Central memory CD8-positive, alpha-beta T cell (primary cell): ENCODE measurements around the gene KLHL14.
"Not testable (repeated sequence)": the region's sequence is repeated elsewhere in the genome, so short reads cannot be mapped to it uniquely, and the experiment has no call there.

Experiments
- ATAC-seq: fragments of 150-1000 bp; cut with Tn5 transposase; replicated peaks from 2 replicates; pipeline ENCODE4 v1.10.0; 2022; ENCODE audit warnings: mild to moderate bottlenecking, moderate FRiP score, moderate number of reproducible peaks; ENCODE audit not compliant: poor library complexity, severe bottlenecking; ENCODE audit errors: extremely low read depth
- DNase-seq, 2 donors: peaks; one replicate each; pipeline ENCODE4 v3.0.0; 2021; ENCODE audit warnings: low spot score in 2 of 2
- H3K27ac Mint-ChIP-seq: one replicate; pipeline ENCODE4 v1.8.0; 2022; ENCODE audit warnings: low read depth, mild to moderate bottlenecking, moderate library complexity, mixed read lengths
- H3K27me3 Mint-ChIP-seq: one replicate; pipeline ENCODE4 v1.8.0; 2022; ENCODE audit warnings: mixed read lengths
- H3K36me3 Mint-ChIP-seq: one replicate; pipeline ENCODE4 v1.8.0; 2022; ENCODE audit warnings: mild to moderate bottlenecking, moderate library complexity, mixed read lengths; ENCODE audit not compliant: insufficient read depth
- H3K4me1 Mint-ChIP-seq: one replicate; pipeline ENCODE4 v1.8.0; 2022; ENCODE audit warnings: mixed read lengths
- H3K4me3 Mint-ChIP-seq: one replicate; pipeline ENCODE4 v1.8.0; 2022; ENCODE audit warnings: mild to moderate bottlenecking, moderate library complexity, mixed read lengths
- H3K9me3 Mint-ChIP-seq: one replicate; pipeline ENCODE4 v1.8.0; 2022; ENCODE audit warnings: mixed read lengths

The KLHL14 gene

GRCh38 chr18:32772581-32773381 is at the start of gene KLHL14:
Gene KLHL14 (minus strand): TSS chr18:32773023. CDS start chr18:32770591, 2,432 bp downstream.
- DNase-seq (no peak), ATAC-seq (no peak)
- Mint-ChIP-seq H3K27ac (no peak within 1 kb of the TSS), H3K36me3 (no peaks in the 10 kb centered on the region), H3K4me1 (peaks cover 6% of the 10 kb centered on the region), H3K4me3 (peak within 1 kb of the TSS; percentile 54), H3K9me3 (no peaks in the 10 kb centered on the region), H3K27me3 (peaks cover 66% of the 10 kb centered on the region)

- Mint-ChIP-seq H3K27ac (no peak overlapping the region), H3K4me1 (no peaks in the 10 kb centered on the region), H3K9me3 (peaks cover 6% of the 10 kb centered on the region), H3K4me3 (no peak overlapping the region), H3K27me3 (no peaks in the 10 kb centered on the region), H3K36me3 (no peaks in the 10 kb centered on the region)
- ATAC-seq, result no peak
- DNase-seq, result no peak
Observed at GRCh38 chr18:32822197-32822596, 49.4 kb upstream of the KLHL14 start.

- no peak overlapping the region for H3K27ac Mint-ChIP-seq
- ATAC-seq (no peak), DNase-seq (no peak)
- no peaks in the 10 kb centered on the region for H3K27me3 Mint-ChIP-seq
- peaks cover 6% of the 10 kb centered on the region for H3K9me3 Mint-ChIP-seq
- H3K4me1 Mint-ChIP-seq, result no peaks in the 10 kb centered on the region
- H3K4me3 Mint-ChIP-seq, result no peak overlapping the region
- no peaks in the 10 kb centered on the region for H3K36me3 Mint-ChIP-seq
Observed at GRCh38 chr18:32815881-32816280, 43.1 kb upstream of the KLHL14 start.

- Mint-ChIP-seq H3K27me3 (no peaks in the 10 kb centered on the region), H3K27ac (no peak overlapping the region), H3K4me3 (no peak overlapping the region), H3K9me3 (peaks cover 11% of the 10 kb centered on the region), H3K36me3 (no peaks in the 10 kb centered on the region), H3K4me1 (no peaks in the 10 kb centered on the region)
- ATAC-seq (no peak), DNase-seq (no peak)
Observed at GRCh38 chr18:32812342-32812741, 39.5 kb upstream of the KLHL14 start.

GRCh38 chr18:32810314-32810713 is 37.5 kb upstream of the KLHL14 start:
- ATAC-seq, result no peak
- Mint-ChIP-seq H3K9me3 (peaks cover 11% of the 10 kb centered on the region), H3K4me1 (no peaks in the 10 kb centered on the region), H3K27me3 (no peaks in the 10 kb centered on the region), H3K4me3 (no peak overlapping the region), H3K27ac (no peak overlapping the region), H3K36me3 (no peaks in the 10 kb centered on the region)
- DNase-seq, result no peak

GRCh38 chr18:32805354-32805753 is 32.5 kb upstream of the KLHL14 start:
- no peak overlapping the region for H3K4me3 Mint-ChIP-seq
- H3K36me3 Mint-ChIP-seq, result no peaks in the 10 kb centered on the region
- DNase-seq (no peak), ATAC-seq (no peak)
- no peak overlapping the region for H3K27ac Mint-ChIP-seq
- H3K27me3 Mint-ChIP-seq, result no peaks in the 10 kb centered on the region
- H3K4me1 Mint-ChIP-seq, result no peaks in the 10 kb centered on the region
- H3K9me3 Mint-ChIP-seq, result peaks cover 6% of the 10 kb centered on the region

- no peak overlapping the region for H3K4me3 Mint-ChIP-seq
- H3K27ac Mint-ChIP-seq, result no peak overlapping the region
- no peak for ATAC-seq
Observed at GRCh38 chr18:32804134-32804888, 31.5 kb upstream of the KLHL14 start.

GRCh38 chr18:32803568-32803967 is 30.7 kb upstream of the KLHL14 start:
- Mint-ChIP-seq H3K4me1 (no peaks in the 10 kb centered on the region), H3K36me3 (no peaks in the 10 kb centered on the region), H3K4me3 (no peak overlapping the region), H3K27ac (no peak overlapping the region), H3K27me3 (no peaks in the 10 kb centered on the region), H3K9me3 (no peaks in the 10 kb centered on the region)
- DNase-seq (no peak), ATAC-seq (peak; percentile 43)

More at GRCh38 chr18:32804134-32804888, 31.5 kb upstream of the KLHL14 start:
- Mint-ChIP-seq H3K27me3 (no peaks in the 10 kb centered on the region), H3K4me1 (no peaks in the 10 kb centered on the region), H3K9me3 (peaks cover 4% of the 10 kb centered on the region), H3K36me3 (no peaks in the 10 kb centered on the region)
- DNase-seq, result no peak

- Mint-ChIP-seq H3K9me3 (no peaks in the 10 kb centered on the region), H3K27ac (no peak overlapping the region), H3K36me3 (no peaks in the 10 kb centered on the region), H3K4me1 (no peaks in the 10 kb centered on the region), H3K27me3 (no peaks in the 10 kb centered on the region), H3K4me3 (no peak overlapping the region)
- ATAC-seq (no peak), DNase-seq (no peak)
Observed at GRCh38 chr18:32802591-32803451, 30.0 kb upstream of the KLHL14 start.

GRCh38 chr18:32801228-32801627 is 28.4 kb upstream of the KLHL14 start:
- Mint-ChIP-seq H3K4me3 (no peak overlapping the region), H3K4me1 (no peaks in the 10 kb centered on the region), H3K9me3 (no peaks in the 10 kb centered on the region), H3K36me3 (no peaks in the 10 kb centered on the region), H3K27me3 (peaks cover 13% of the 10 kb centered on the region), H3K27ac (no peak overlapping the region)
- ATAC-seq, result no peak
- DNase-seq, result no peak

- Mint-ChIP-seq H3K27ac (no peak overlapping the region), H3K4me3 (no peak overlapping the region), H3K4me1 (no peaks in the 10 kb centered on the region), H3K9me3 (peaks cover 4% of the 10 kb centered on the region), H3K36me3 (no peaks in the 10 kb centered on the region), H3K27me3 (peaks cover 17% of the 10 kb centered on the region)
- no peak for DNase-seq
- ATAC-seq, result no peak
Observed at GRCh38 chr18:32798209-32798960, 25.6 kb upstream of the KLHL14 start.

GRCh38 chr18:32794667-32795066 is 21.8 kb upstream of the KLHL14 start:
- ATAC-seq, H3K9me3 Mint-ChIP-seq, H3K4me1 Mint-ChIP-seq, H3K27ac Mint-ChIP-seq, H3K36me3 Mint-ChIP-seq, DNase-seq, H3K4me3 Mint-ChIP-seq: not testable (repeated sequence)
- peaks cover 17% of the 10 kb centered on the region for H3K27me3 Mint-ChIP-seq
